Measurements from ENCODE around the gene KLHL8. TPM values are rescaled to one million over a fixed set of nuclear protein-coding genes. Genes with fewer than 3 reads are reported as not detected.

KLHL8 gene
- polyA plus RNA-seq, 1 donor (not counting 4 experiments of a cell fraction or from before 2014, with no cell fraction given) = 6.7 TPM

DNA sequence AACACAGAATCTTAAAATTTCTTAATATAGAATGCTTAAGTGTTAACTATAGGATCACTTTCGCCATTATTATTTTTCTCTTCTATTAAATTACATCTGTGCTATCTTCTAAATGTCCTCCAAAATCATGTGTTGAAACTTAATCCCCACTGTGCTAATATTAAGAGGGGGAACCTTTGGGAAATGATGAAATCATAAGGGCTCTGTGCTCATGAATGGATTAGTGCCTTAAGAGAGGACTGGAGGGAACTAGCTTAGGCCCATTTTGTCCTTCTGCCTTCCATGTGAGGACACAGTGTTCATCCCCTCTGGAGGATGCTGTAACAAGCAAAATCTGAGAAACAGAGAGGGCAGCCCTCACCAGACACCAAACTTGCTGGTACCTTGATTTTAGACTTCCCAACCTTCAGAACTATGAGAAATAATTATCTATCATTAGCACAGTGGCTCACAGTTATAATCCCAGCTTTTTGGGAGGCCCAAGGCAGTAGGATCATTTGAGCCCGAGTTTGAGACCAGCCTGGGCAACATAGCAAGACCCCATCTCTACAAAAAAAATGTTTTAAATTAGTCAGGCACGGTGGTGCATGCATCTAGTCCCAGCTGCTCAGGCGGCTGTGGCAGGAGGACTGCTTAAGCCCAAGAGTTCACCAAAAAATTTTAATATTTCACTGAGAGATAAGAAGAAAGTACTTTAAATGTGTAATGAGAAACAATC is 26.3 kb downstream of the KLHL8 start:
- Histone ChIP-seq H3K4me3 (ENCODE audit: control insufficient read depth in 2 of 3, extremely low read depth in 1 of 3, insufficient read depth in 2 of 3, low read depth in 1 of 3, low read length in 3 of 3) (no peak overlapping the region), H3K36me3 (ENCODE audit: control insufficient read depth in 2 of 2, extremely low read depth in 1 of 2, insufficient read depth in 2 of 2, low read length in 2 of 2) (no peaks in the 10 kb centered on the region), H2AFZ (ENCODE audit: control insufficient read depth, low read length) (no peak overlapping the region), H3K9me3 (ENCODE audit: control insufficient read depth, low read depth, low read length) (no peaks in the 10 kb centered on the region), H3K79me2 (ENCODE audit: control insufficient read depth, insufficient read depth, low read length) (peaks cover 3% of the 10 kb centered on the region), H4K20me1 (ENCODE audit: control insufficient read depth, extremely low read depth, insufficient read depth, low read length) (no peaks in the 10 kb centered on the region), H3K4me1 (ENCODE audit: control insufficient read depth, extremely low read depth, insufficient read depth, low read length) (no peaks in the 10 kb centered on the region), H3K27ac (ENCODE audit: control insufficient read depth, insufficient read depth, low read length) (no peak overlapping the region), H3K27me3 (ENCODE audit: control insufficient read depth, extremely low read depth, insufficient read depth, low read length) (no peaks in the 10 kb centered on the region), H3K9ac (ENCODE audit: control insufficient read depth, extremely low read depth, insufficient read depth, low read length) (no peak overlapping the region), H3K4me2 (ENCODE audit: control insufficient read depth, extremely low read depth, insufficient read depth, low read depth, low read length) (no peak overlapping the region), H3K9me1 (ENCODE audit: control insufficient read depth, extremely low read depth, insufficient read depth, low read length) (no peaks in the 10 kb centered on the region)
- dilution Hi-C loops (cut with MboI; ENCODE audit: extremely low pct_ligation_motif_present, low sequenced_read_pairs) = no loop called here
- FAIRE-seq (peak; percentile 13), DNase-seq (ENCODE audit: low read depth, low spot score) (no peak)
- TF ChIP-seq EZH2 (IDR thresholded peaks at IDR 0.05; ENCODE audit: low read length) (no peak), CTCF (optimal IDR thresholded peaks at IDR 0.05 in 1 of 3, IDR thresholded peaks at IDR 0.05 in 1 of 3, conservative IDR thresholded peaks at IDR 0.05 in 1 of 3; ENCODE audit: extremely low read depth in 1 of 3, insufficient read depth in 2 of 3, low read length in 3 of 3) (no peak)

DNA sequence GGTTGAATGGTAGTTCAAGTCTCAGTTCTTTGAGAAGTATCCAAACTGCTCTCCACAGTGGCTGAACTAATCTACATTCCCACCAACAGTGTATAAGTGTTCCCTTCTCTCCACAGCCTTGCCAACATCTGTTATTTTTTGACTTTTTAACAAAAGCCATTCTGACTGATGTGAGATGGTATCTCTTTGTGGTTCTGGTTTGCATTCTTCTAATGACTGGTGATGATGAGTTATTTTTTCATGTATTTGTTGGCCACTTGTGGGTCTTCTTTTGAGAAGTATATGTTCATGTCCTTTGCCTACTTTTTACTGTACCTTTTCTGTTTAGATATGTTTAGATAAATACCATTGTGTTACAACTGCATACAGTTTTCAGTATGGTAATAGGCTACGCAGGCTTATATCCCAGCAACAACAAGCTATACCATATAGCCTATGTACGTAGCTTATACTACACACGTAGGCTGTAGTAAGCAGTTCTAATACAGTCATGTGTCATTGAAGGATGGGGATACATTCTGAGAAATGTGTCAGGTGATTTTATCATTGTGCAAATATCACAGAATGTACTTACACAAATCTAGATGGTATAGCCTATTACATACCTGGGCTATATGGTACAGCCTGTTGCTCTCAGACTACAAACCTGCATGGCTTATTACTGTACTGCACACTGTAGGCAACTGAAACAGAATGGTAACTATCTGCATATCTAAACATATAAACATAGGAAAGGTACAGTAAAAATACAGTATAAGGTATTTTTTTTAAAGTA is 28.1 kb downstream of the KLHL8 start:
- H3K27ac ChIP-seq (ENCODE audit: control insufficient read depth, insufficient read depth, low read length) = no peak overlapping the region
- H3K4me1 ChIP-seq (ENCODE audit: control insufficient read depth, extremely low read depth, insufficient read depth, low read length) = no peaks in the 10 kb centered on the region
- no peaks in the 10 kb centered on the region for H3K27me3 ChIP-seq (ENCODE audit: control insufficient read depth, extremely low read depth, insufficient read depth, low read length)
- no peaks in the 10 kb centered on the region for H3K9me3 ChIP-seq (ENCODE audit: control insufficient read depth, low read depth, low read length)
- FAIRE-seq = peak; percentile 39
- no peaks in the 10 kb centered on the region for H3K36me3 ChIP-seq (ENCODE audit: control insufficient read depth in 2 of 2, extremely low read depth in 1 of 2, insufficient read depth in 2 of 2, low read length in 2 of 2)
- dilution Hi-C loops (cut with MboI; ENCODE audit: extremely low pct_ligation_motif_present, low sequenced_read_pairs) = no loop called here
- no peak overlapping the region for H2AFZ ChIP-seq (ENCODE audit: control insufficient read depth, low read length)
- DNase-seq (ENCODE audit: low read depth, low spot score) = no peak
- H3K4me3 ChIP-seq (ENCODE audit: control insufficient read depth in 2 of 3, extremely low read depth in 1 of 3, insufficient read depth in 2 of 3, low read depth in 1 of 3, low read length in 3 of 3) = no peak overlapping the region
- H3K79me2 ChIP-seq (ENCODE audit: control insufficient read depth, insufficient read depth, low read length) = no peaks in the 10 kb centered on the region
- H3K9me1 ChIP-seq (ENCODE audit: control insufficient read depth, extremely low read depth, insufficient read depth, low read length) = no peaks in the 10 kb centered on the region
- no peak overlapping the region for H3K4me2 ChIP-seq (ENCODE audit: control insufficient read depth, extremely low read depth, insufficient read depth, low read depth, low read length)
- no peaks in the 10 kb centered on the region for H4K20me1 ChIP-seq (ENCODE audit: control insufficient read depth, extremely low read depth, insufficient read depth, low read length)
- TF ChIP-seq CTCF (optimal IDR thresholded peaks at IDR 0.05 in 1 of 3, IDR thresholded peaks at IDR 0.05 in 1 of 3, conservative IDR thresholded peaks at IDR 0.05 in 1 of 3; ENCODE audit: extremely low read depth in 1 of 3, insufficient read depth in 2 of 3, low read length in 3 of 3) (no peak), EZH2 (IDR thresholded peaks at IDR 0.05; ENCODE audit: low read length) (no peak)
- no peak overlapping the region for H3K9ac ChIP-seq (ENCODE audit: control insufficient read depth, extremely low read depth, insufficient read depth, low read length)

Measured in keratinocyte (primary cell).